ENCODE measurements around the gene EFCAB14. TPM values are rescaled to one million over a fixed set of nuclear protein-coding genes. Genes with fewer than 3 reads are reported as not detected.
A peak's percentile ranks its signal among the peaks of the same experiment; 100 is the strongest.

EFCAB14 gene
- total RNA-seq, 4 donors from 2014 or later, result 68.7 to 98.8 (median 88.9) TPM

- no peak for DNase-seq
- Histone ChIP-seq H3K4me3 (no peak overlapping the region), H3K9me3 (no peaks in the 10 kb centered on the region), H3K27ac (peak overlapping the region in 3 of 4 donors; percentile 17 to 49 (median 27)), H3K27me3 (no peaks in the 10 kb centered on the region), H3K4me1 (peaks cover 0 to 39% (median 17%) of the 10 kb centered on the region in 3 donors), H3K36me3 (peaks cover 0 to 63% (median 0%) of the 10 kb centered on the region in 3 donors)
- intact Hi-C loops (cut with DNase I), result no loop called here
- TF ChIP-seq CTCF (IDR thresholded peaks at IDR 0.05) (no peak), POLR2A (IDR thresholded peaks at IDR 0.05) (no peak)
These were observed 75.5 kb downstream of the EFCAB14 start for GRCh38 chr1:46643368-46643775.

GRCh38 chr1:46642115-46642680 lies 76.7 kb downstream of the EFCAB14 start:
- peak overlapping the region in 3 of 4 donors; percentile 3 to 49 (median 10) for H3K27ac ChIP-seq

GRCh38 chr1:46639547-46639946 lies 79.4 kb downstream of the EFCAB14 start:
- H3K4me1 ChIP-seq, result peaks cover 0 to 39% (median 20%) of the 10 kb centered on the region in 3 donors
- TF ChIP-seq CTCF (IDR thresholded peaks at IDR 0.05), result no peak
- H3K9me3 ChIP-seq, result no peaks in the 10 kb centered on the region
- DNase-seq, result no peak
- WGBS, 2 donors, result 33 to 55% methylated on average over 1 of the region's 1 CpG
- peaks cover 6 to 62% (median 9%) of the 10 kb centered on the region in 3 donors for H3K36me3 ChIP-seq
- no peaks in the 10 kb centered on the region for H3K27me3 ChIP-seq
- intact Hi-C loops (cut with DNase I), result no loop called here
- H3K27ac ChIP-seq, result peak overlapping the region in 1 of 4 donors; percentile 5
- H3K4me3 ChIP-seq, result no peak overlapping the region

More at GRCh38 chr1:46642115-46642680, 76.7 kb downstream of the EFCAB14 start:
- intact Hi-C loops (cut with DNase I), result no loop called here
- no peaks in the 10 kb centered on the region for H3K27me3 ChIP-seq
- H3K4me3 ChIP-seq, result no peak overlapping the region
- H3K36me3 ChIP-seq, result peaks cover 0 to 60% (median 0%) of the 10 kb centered on the region in 3 donors
- H3K4me1 ChIP-seq, result peaks cover 0 to 39% (median 17%) of the 10 kb centered on the region in 3 donors
- no peak for DNase-seq
- no peak for TF ChIP-seq CTCF (IDR thresholded peaks at IDR 0.05)
- no peaks in the 10 kb centered on the region for H3K9me3 ChIP-seq

- intact Hi-C loops (cut with DNase I), result no loop called here
- TF ChIP-seq POLR2A (IDR thresholded peaks at IDR 0.05) (no peak), CTCF (IDR thresholded peaks at IDR 0.05) (no peak)
- H3K36me3 ChIP-seq, result peaks cover 6 to 68% (median 9%) of the 10 kb centered on the region in 3 donors
These were observed 80.0 kb downstream of the EFCAB14 start for GRCh38 chr1:46638921-46639320.

GRCh38 chr1:46637444-46638083 lies 81.3 kb downstream of the EFCAB14 start:
- no peak for DNase-seq
- H3K4me3 ChIP-seq, result no peak overlapping the region
- peaks cover 6 to 72% (median 9%) of the 10 kb centered on the region in 3 donors for H3K36me3 ChIP-seq
- H3K4me1 ChIP-seq, result peaks cover 0 to 21% (median 8%) of the 10 kb centered on the region in 3 donors
- intact Hi-C loops (cut with DNase I), result no loop called here
- WGBS, 2 donors, result 31 to 36% methylated on average over 2 of the region's 2 CpGs
- TF ChIP-seq POLR2A (IDR thresholded peaks at IDR 0.05) (no peak), CTCF (IDR thresholded peaks at IDR 0.05) (no peak)
- no peaks in the 10 kb centered on the region for H3K9me3 ChIP-seq
- no peaks in the 10 kb centered on the region for H3K27me3 ChIP-seq
- H3K27ac ChIP-seq, result peak overlapping the region in 3 of 4 donors; percentile 66 to 76 (median 72)

More at GRCh38 chr1:46638921-46639320, 80.0 kb downstream of the EFCAB14 start:
- Histone ChIP-seq H3K4me3 (no peak overlapping the region), H3K9me3 (no peaks in the 10 kb centered on the region), H3K4me1 (peaks cover 0 to 35% (median 18%) of the 10 kb centered on the region in 3 donors), H3K27ac (peak overlapping the region in 1 of 4 donors; percentile 76), H3K27me3 (no peaks in the 10 kb centered on the region)
- no peak for DNase-seq
